WTC11 (cell line): ENCODE data around the gene OR51B2. TPM values are rescaled to one million over a fixed set of nuclear protein-coding genes. Genes with fewer than 3 reads are reported as not detected.
"Not testable (repeated sequence)": the region's sequence is repeated elsewhere in the genome, so short reads cannot be mapped to it uniquely, and the experiment has no call there.

Experiments
- ATAC-seq: fragments of 200-7000 bp; cut with Tn5 transposase; 2 replicates; pipeline ENCODE4 v1.10.0; 2021; ENCODE audit warnings: mild to moderate bottlenecking, moderate library complexity
- CTCF ChIA-PET: fragments of 300-600 bp; sonication (Branson Sonifier 250); formaldehyde crosslinking; loops from one replicate; lab custom pipeline; 2021; ENCODE audit warnings: antibody characterized with exemption; lab: Charles Lee
- POLR2A ChIA-PET: fragments of 350-600 bp; sonication (Branson Sonifier 250); formaldehyde crosslinking; loops from one replicate; lab custom pipeline; 2021; ENCODE audit warnings: antibody characterized with exemption; lab: Charles Lee
- DNase-seq: peaks from one replicate; pipeline ENCODE4 v3.0.0; 2021; ENCODE audit warnings: low spot score
- H3K27ac Mint-ChIP-seq: 2 replicates; pipeline ENCODE4 v1.8.0; 2021; ENCODE audit warnings: mixed read lengths
- H3K27me3 Mint-ChIP-seq: 2 replicates; pipeline ENCODE4 v1.8.0; 2021; ENCODE audit warnings: low read depth, mild to moderate bottlenecking, moderate library complexity, mixed read lengths
- H3K36me3 Mint-ChIP-seq: 2 replicates; pipeline ENCODE4 v1.8.0; 2021; ENCODE audit warnings: mixed read lengths
- H3K4me1 Mint-ChIP-seq: 2 replicates; pipeline ENCODE4 v1.8.0; 2022; ENCODE audit warnings: mixed read lengths
- H3K4me3 Mint-ChIP-seq: 2 replicates; pipeline ENCODE4 v1.8.0; 2021; ENCODE audit warnings: mild to moderate bottlenecking, moderate library complexity, mixed read lengths
- H3K9me3 Mint-ChIP-seq: 2 replicates; pipeline ENCODE4 v1.8.0; 2021; ENCODE audit warnings: mixed read lengths
- CREB1 ChIP-seq: sonication (generic); formaldehyde crosslinking; IDR thresholded peaks from 2 replicates; pipeline ENCODE4 v1.8.0; 2023; ENCODE audit warnings: mild to moderate bottlenecking, missing genetic modification reagents
- CTCF ChIP-seq: fragments of 200-600 bp; IDR thresholded peaks from 2 replicates; pipeline ENCODE4 v1.8.0; 2022; ENCODE audit warnings: antibody characterized with exemption
- ERG ChIP-seq: fragments of 250-450 bp; sonication (Bioruptor Pico); IDR thresholded peaks from 2 replicates; pipeline ENCODE4 v1.8.0; 2021; ENCODE audit warnings: mild to moderate bottlenecking
- KAT7 ChIP-seq: sonication (generic); formaldehyde crosslinking; IDR thresholded peaks from 2 replicates; pipeline ENCODE4 v1.8.1; 2023; ENCODE audit warnings: missing genetic modification reagents, mild to moderate bottlenecking, borderline replicate concordance
- total RNA-seq: library from RNA; stranded (reverse); gene quantifications from 3 replicates; pipeline ENCODE4 v1.2.3, GENCODE V29; 2021
- TF ChIP-seq, protein P1 (sequence below): sonication (generic); formaldehyde crosslinking; conservative IDR thresholded peaks from 2 replicates; pipeline ENCODE4 v1.8.1; 2022; ENCODE audit warnings: mild to moderate bottlenecking, missing genetic modification reagents
- TF ChIP-seq, protein P2 (sequence below): sonication (generic); formaldehyde crosslinking; conservative IDR thresholded peaks from 2 replicates; pipeline ENCODE4 v1.8.1; 2023; ENCODE audit warnings: mild to moderate bottlenecking, low read depth, missing genetic modification reagents, moderate library complexity
- TF ChIP-seq, protein P3 (sequence below): sonication (generic); formaldehyde crosslinking; IDR thresholded peaks from 2 replicates; pipeline ENCODE4 v1.8.1; 2022; ENCODE audit warnings: missing genetic modification reagents, borderline replicate concordance

The OR51B2 gene
- total RNA-seq, 1 experiment from 2014 or later, result not detected

DNA sequence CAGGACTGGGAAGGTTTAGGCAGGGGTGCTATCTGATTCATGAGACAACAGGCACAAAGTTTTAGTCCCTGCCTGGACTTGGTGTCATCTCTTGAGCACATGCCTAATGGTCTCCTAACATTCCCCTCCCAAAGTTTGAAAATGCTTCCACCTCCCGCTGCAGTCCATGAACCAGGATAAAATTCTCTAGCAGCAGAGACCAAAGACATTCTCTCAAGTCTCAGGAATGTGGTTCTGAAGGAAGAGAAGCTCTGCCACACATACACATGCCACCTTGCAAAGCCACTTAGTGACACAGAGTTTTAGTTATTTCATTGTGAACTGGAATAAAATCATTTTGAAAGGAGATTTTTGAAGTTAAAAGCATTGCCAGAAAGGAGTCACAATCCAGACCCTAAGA is 42.8 kb upstream of the OR51B2 start:
- ATAC-seq (no peak), DNase-seq (no peak)
- Mint-ChIP-seq H3K9me3 (no peaks in the 10 kb centered on the region), H3K36me3 (no peaks in the 10 kb centered on the region), H3K27me3 (no peaks in the 10 kb centered on the region), H3K27ac (no peak overlapping the region), H3K4me1 (peaks cover 28% of the 10 kb centered on the region), H3K4me3 (no peak overlapping the region)
- TF ChIP-seq, protein P1, sequence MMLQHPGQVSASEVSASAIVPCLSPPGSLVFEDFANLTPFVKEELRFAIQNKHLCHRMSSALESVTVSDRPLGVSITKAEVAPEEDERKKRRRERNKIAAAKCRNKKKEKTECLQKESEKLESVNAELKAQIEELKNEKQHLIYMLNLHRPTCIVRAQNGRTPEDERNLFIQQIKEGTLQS (CRISPR knock-in tag), result no peak
- TF ChIP-seq ERG (CRISPR knock-in tag) (no peak), CREB1 (CRISPR knock-in tag) (no peak)
- CTCF ChIA-PET, result interaction anchor here (0.6 to 1.2 kb wide), 4 partner anchors 16 to 1245 kb away, joined by 3 to 5 read pairs (median 3); partner anchors contain the start of gene TAF10
- POLR2A ChIA-PET, result no interaction called here

GRCh38 chr11:5366365-5366764 is 42.3 kb upstream of the OR51B2 start:
- H3K4me3 Mint-ChIP-seq, POLR2A ChIA-PET, ATAC-seq, DNase-seq, H3K27ac Mint-ChIP-seq, H3K9me3 Mint-ChIP-seq, H3K27me3 Mint-ChIP-seq, H3K36me3 Mint-ChIP-seq: not testable (repeated sequence)
- CTCF ChIA-PET, result interaction anchor here (0.7 to 1.2 kb wide), 3 partner anchors 17 to 1246 kb away, joined by 3 to 5 read pairs (median 3); partner anchors contain the start of gene TAF10
- peaks cover 28% of the 10 kb centered on the region for H3K4me1 Mint-ChIP-seq
- peak; percentile 28; the same call in 1 of the 2 replicates for TF ChIP-seq CTCF

- 0 out of 2 replicates have a peak, but pooled peaks cover 2% of the 10 kb centered on the region for H3K36me3 Mint-ChIP-seq
- CTCF ChIA-PET, result no interaction called here
- no peak for ATAC-seq
- peaks cover 7% of the 10 kb centered on the region; the same call in 1 of the 2 replicates for H3K9me3 Mint-ChIP-seq
- H3K4me1 Mint-ChIP-seq, result peaks cover 25% of the 10 kb centered on the region
- H3K4me3 Mint-ChIP-seq, result no peak overlapping the region
- TF ChIP-seq, protein P2, sequence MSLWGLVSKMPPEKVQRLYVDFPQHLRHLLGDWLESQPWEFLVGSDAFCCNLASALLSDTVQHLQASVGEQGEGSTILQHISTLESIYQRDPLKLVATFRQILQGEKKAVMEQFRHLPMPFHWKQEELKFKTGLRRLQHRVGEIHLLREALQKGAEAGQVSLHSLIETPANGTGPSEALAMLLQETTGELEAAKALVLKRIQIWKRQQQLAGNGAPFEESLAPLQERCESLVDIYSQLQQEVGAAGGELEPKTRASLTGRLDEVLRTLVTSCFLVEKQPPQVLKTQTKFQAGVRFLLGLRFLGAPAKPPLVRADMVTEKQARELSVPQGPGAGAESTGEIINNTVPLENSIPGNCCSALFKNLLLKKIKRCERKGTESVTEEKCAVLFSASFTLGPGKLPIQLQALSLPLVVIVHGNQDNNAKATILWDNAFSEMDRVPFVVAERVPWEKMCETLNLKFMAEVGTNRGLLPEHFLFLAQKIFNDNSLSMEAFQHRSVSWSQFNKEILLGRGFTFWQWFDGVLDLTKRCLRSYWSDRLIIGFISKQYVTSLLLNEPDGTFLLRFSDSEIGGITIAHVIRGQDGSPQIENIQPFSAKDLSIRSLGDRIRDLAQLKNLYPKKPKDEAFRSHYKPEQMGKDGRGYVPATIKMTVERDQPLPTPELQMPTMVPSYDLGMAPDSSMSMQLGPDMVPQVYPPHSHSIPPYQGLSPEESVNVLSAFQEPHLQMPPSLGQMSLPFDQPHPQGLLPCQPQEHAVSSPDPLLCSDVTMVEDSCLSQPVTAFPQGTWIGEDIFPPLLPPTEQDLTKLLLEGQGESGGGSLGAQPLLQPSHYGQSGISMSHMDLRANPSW, result no peak
- TF ChIP-seq, protein P3, sequence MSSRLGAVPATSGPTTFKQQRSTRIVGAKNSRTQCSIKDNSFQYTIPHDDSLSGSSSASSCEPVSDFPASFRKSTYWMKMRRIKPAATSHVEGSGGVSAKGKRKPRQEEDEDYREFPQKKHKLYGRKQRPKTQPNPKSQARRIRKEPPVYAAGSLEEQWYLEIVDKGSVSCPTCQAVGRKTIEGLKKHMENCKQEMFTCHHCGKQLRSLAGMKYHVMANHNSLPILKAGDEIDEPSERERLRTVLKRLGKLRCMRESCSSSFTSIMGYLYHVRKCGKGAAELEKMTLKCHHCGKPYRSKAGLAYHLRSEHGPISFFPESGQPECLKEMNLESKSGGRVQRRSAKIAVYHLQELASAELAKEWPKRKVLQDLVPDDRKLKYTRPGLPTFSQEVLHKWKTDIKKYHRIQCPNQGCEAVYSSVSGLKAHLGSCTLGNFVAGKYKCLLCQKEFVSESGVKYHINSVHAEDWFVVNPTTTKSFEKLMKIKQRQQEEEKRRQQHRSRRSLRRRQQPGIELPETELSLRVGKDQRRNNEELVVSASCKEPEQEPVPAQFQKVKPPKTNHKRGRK, result no peak
- TF ChIP-seq, all 79 proteins: peak for 0
- Mint-ChIP-seq H3K27ac (no peak overlapping the region), H3K27me3 (no peaks in the 10 kb centered on the region; the same call in 1 of the 2 replicates)
- POLR2A ChIA-PET, result no interaction called here
- no peak for DNase-seq
These were observed 40.1 kb upstream of the OR51B2 start for GRCh38 chr11:5364214-5364613.

DNA sequence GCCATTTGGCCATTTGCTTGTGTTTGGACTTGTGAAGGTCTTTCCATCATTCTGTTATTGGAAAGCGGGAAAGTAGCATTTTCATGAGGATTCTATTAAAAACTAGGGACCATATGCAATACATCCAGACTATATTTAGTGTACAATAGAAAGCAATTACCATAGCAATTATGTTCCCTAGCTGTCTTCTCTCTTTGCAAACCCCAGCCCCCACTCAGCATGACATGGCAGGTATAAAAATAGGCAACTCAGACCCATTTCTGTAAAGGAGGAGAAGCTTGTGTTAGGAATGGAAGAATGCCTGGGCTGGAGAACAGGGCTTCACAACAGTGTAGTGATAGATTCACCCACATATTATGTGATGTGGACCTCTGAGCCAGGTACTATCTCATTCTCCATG is 39.6 kb upstream of the OR51B2 start:
- H3K27ac Mint-ChIP-seq, result no peak overlapping the region
- peaks cover 10% of the 10 kb centered on the region; the same call in 1 of the 2 replicates for H3K9me3 Mint-ChIP-seq
- no peak for TF ChIP-seq KAT7 (CRISPR knock-in tag)
- ATAC-seq (no peak), DNase-seq (no peak)
- no peaks in the 10 kb centered on the region; the same call in 1 of the 2 replicates for H3K27me3 Mint-ChIP-seq
- peaks cover 21% of the 10 kb centered on the region for H3K4me1 Mint-ChIP-seq
- 0 out of 2 replicates have a peak, but pooled peaks cover 2% of the 10 kb centered on the region for H3K36me3 Mint-ChIP-seq
- POLR2A ChIA-PET, result no interaction called here
- H3K4me3 Mint-ChIP-seq, result no peak overlapping the region
- CTCF ChIA-PET, result interaction anchor here (0.7 kb wide), 1 partner anchor 210 kb away, joined by 3 read pairs; no protein-coding TSS in a partner anchor
